PC-9 (cell line): ENCODE results near the gene CNPY4.

ENCODE experiments used
- CTCF ChIP-seq: fragments of 200-600 bp; sonication (generic); conservative IDR thresholded peaks from 2 replicates; pipeline ENCODE4 v1.6.1; 2017; ENCODE audit warnings: mixed run types, antibody characterized with exemption, mild to moderate bottlenecking, moderate library complexity
- EZH2 ChIP-seq: fragments of 200-600 bp; sonication (generic); IDR thresholded peaks from 2 replicates; pipeline ENCODE4 v1.8.0; 2017; ENCODE audit warnings: antibody characterized with exemption, low read depth

- TF ChIP-seq CTCF = no peak
- TF ChIP-seq EZH2 = no peak
Measured at GRCh38 chr7:100122067-100122466, 2.6 kb downstream of the CNPY4 start.
